ENCODE results near the gene TMEM151B.

DNA sequence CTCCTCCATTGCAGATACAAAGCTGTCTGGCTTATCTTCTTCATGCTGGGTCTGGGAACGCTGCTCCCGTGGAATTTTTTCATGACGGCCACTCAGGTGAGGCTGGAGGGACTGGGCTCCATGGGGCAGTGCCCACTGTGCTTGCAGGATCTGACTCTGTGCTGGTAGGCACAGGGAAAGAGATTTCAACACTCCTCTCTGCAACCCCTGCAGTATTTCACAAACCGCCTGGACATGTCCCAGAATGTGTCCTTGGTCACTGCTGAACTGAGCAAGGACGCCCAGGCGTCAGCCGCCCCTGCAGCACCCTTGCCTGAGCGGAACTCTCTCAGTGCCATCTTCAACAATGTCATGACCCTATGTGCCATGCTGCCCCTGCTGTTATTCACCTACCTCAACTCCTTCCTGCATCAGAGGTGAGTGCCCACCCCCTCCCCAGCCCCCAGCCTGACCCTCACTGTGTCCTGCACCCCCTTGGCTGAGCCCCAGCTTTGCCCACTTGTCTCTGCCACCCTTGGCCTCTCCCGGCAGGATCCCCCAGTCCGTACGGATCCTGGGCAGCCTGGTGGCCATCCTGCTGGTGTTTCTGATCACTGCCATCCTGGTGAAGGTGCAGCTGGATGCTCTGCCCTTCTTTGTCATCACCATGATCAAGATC lies 40.7 kb upstream of the TMEM151B start:
- no peak for TF ChIP-seq CTCF (conservative IDR thresholded peaks at IDR 0.05; ENCODE audit: low read depth, low read length)
- no peak for TF ChIP-seq EZH2 (IDR thresholded peaks at IDR 0.05; ENCODE audit: borderline replicate concordance, low read depth, low read length, poor library complexity, severe bottlenecking)
